ENCODE measurements around the gene ARHGAP26. TPM values are rescaled to one million over a fixed set of nuclear protein-coding genes. Genes with fewer than 3 reads are reported as not detected.

ARHGAP26 gene
- total and polyA plus RNA-seq, 2 experiments from 2014 or later: 9.5 to 16.8 TPM

DNA sequence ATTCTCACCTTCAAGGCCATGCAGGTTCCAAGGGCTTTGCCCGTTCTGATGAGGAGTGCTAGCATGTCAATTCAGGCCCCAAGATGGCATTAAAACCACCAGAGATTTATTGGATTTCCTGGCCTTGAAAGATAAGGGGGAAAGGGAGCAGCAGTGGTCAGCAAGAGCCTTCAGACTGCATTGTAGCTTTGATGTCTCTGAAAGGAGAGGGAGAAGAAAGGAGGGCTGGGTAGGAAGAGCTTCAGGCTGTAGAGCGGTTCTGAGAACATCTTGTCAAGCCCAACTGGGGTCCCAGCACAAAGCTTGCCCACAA is 42.5 kb upstream of the ARHGAP26 start:
- Histone ChIP-seq H4K20me1 (replicated peaks; ENCODE audit: insufficient read depth) (peaks cover 5% of the 10 kb centered on the region), H3K9me2 (ENCODE audit: insufficient read depth) (peaks cover 18% of the 10 kb centered on the region), H3K4me1 (ENCODE audit: insufficient read depth) (no peaks in the 10 kb centered on the region), H3K4me2 (no peak overlapping the region), H3K36me3 (ENCODE audit: insufficient read depth) (peaks cover 10% of the 10 kb centered on the region), H3K27me3 (ENCODE audit: insufficient read depth) (no peaks in the 10 kb centered on the region), H3F3A (replicated peaks; ENCODE audit: low read depth) (no peaks in the 10 kb centered on the region; the same call in 1 of the 2 replicates), H2AFZ (no peak overlapping the region), H3K4me3 (no peak overlapping the region), H3K27ac (ENCODE audit: low read depth) (no peak overlapping the region), H3K79me2 (replicated peaks; ENCODE audit: insufficient read depth) (no peaks in the 10 kb centered on the region)
- no peaks in the 10 kb centered on the region for H3K9me3 Mint-ChIP-seq
- no peak for TF ChIP-seq STAT1 (IDR thresholded peaks at IDR 0.05; ENCODE audit: unreplicated experiment)
- TF ChIP-seq, protein P1, sequence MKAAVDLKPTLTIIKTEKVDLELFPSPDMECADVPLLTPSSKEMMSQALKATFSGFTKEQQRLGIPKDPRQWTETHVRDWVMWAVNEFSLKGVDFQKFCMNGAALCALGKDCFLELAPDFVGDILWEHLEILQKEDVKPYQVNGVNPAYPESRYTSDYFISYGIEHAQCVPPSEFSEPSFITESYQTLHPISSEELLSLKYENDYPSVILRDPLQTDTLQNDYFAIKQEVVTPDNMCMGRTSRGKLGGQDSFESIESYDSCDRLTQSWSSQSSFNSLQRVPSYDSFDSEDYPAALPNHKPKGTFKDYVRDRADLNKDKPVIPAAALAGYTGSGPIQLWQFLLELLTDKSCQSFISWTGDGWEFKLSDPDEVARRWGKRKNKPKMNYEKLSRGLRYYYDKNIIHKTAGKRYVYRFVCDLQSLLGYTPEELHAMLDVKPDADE (IDR thresholded peaks at IDR 0.05): no peak
- TF ChIP-seq REST (IDR thresholded peaks at IDR 0.05; ENCODE audit: unreplicated experiment): no peak
- TF ChIP-seq CREB1 (CRISPR knock-in tag; IDR thresholded peaks at IDR 0.05; ENCODE audit: low read depth): no peak
- TF ChIP-seq EZH2phosphoT487 (IDR thresholded peaks at IDR 0.05; ENCODE audit: unreplicated experiment): no peak
- no peak for TF ChIP-seq EZH2 (IDR thresholded peaks at IDR 0.05; ENCODE audit: low read depth, unreplicated experiment)
- no peak for TF ChIP-seq JUNB (IDR thresholded peaks at IDR 0.05; ENCODE audit: unreplicated experiment)
- no peak for TF ChIP-seq ZNF331 (CRISPR knock-in tag; IDR thresholded peaks at IDR 0.05; ENCODE audit: low read depth)
- ATAC-seq: no peak
- H3K27me3 Mint-ChIP-seq (ENCODE audit: insufficient read depth, low read depth, poor library complexity): peaks cover 3% of the 10 kb centered on the region
- H3K4me1 Mint-ChIP-seq: peaks cover 6% of the 10 kb centered on the region; the same call in 2 of the 3 replicates
- no peak for DNase-seq (ENCODE audit: low spot score)
- no peak overlapping the region for H3K4me3 Mint-ChIP-seq
- no peak overlapping the region for H3K27ac Mint-ChIP-seq
- peaks cover 6% of the 10 kb centered on the region; the same call in 2 of the 3 replicates for H3K36me3 Mint-ChIP-seq (ENCODE audit: low read depth)

DNA sequence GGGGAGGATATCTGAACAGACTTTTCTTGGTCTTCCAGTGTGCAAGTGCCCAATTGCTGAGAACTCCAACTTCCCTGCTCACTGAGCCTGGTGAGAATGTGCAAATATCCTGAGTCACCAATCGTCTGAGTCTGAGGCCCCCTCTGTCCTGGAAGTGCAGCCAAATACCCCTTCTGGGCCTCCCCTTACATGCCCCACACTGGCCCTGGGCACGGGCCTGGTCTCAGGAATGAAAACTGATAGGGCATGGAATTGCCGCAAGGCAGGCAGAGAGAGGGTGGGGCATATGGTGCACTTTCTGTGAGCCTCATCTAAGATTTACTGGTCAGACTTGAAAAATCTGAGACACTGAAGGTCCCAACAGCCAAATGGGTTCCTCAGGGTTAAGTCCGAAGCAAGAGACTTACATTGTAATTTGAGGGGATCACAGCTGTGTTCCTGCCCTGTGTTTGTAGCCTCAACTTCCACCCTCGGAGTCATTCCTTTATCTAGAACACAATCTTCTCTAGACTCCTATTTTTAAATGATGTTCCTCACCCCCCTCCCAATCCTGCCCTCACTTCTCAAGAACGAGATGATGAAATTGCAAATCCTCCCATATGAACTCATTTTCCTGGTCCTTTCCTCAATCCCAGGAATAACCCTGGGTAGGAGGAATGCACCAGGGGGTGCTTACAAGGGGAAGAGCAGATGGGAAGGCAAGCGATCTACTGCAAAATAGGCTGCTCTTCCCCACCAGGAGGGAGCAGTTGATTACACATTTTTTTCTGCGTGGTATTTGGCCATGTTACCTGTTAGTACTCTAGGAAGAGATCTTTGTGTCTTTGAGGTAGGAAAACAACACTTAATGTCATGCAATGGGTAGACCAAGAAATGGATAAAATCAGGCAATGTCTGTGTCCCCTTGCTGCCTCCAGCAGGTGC is 34.6 kb upstream of the ARHGAP26 start:
- Mint-ChIP-seq H3K27me3 (ENCODE audit: insufficient read depth, low read depth, poor library complexity) (peaks cover 4% of the 10 kb centered on the region), H3K9me3 (no peaks in the 10 kb centered on the region), H3K27ac (no peak overlapping the region), H3K4me3 (no peak overlapping the region), H3K36me3 (ENCODE audit: low read depth) (no peaks in the 10 kb centered on the region), H3K4me1 (peaks cover 9% of the 10 kb centered on the region; the same call in 2 of the 3 replicates)
- H3K4me3 ChIP-seq: no peak overlapping the region
- no peak overlapping the region for H3K4me2 ChIP-seq
- no peaks in the 10 kb centered on the region; the same call in 1 of the 2 replicates for H3K4me1 ChIP-seq (ENCODE audit: insufficient read depth)
- no peaks in the 10 kb centered on the region for H3F3A ChIP-seq (replicated peaks; ENCODE audit: low read depth)
- ATAC-seq: no peak
- peaks cover 4% of the 10 kb centered on the region; the same call in 1 of the 2 replicates for H3K9me2 ChIP-seq (ENCODE audit: insufficient read depth)
- no peak overlapping the region for H3K27ac ChIP-seq (ENCODE audit: low read depth)
- H4K20me1 ChIP-seq (replicated peaks; ENCODE audit: insufficient read depth): no peaks in the 10 kb centered on the region; the same call in 1 of the 2 replicates
- no peaks in the 10 kb centered on the region for H3K27me3 ChIP-seq (ENCODE audit: insufficient read depth)
- H3K79me2 ChIP-seq (replicated peaks; ENCODE audit: insufficient read depth): no peaks in the 10 kb centered on the region
- no peak for DNase-seq (ENCODE audit: low spot score)
- no peak for TF ChIP-seq EZH2 (IDR thresholded peaks at IDR 0.05; ENCODE audit: low read depth, unreplicated experiment)
- no peak for TF ChIP-seq CREB1 (CRISPR knock-in tag; IDR thresholded peaks at IDR 0.05; ENCODE audit: low read depth)
- no peak for TF ChIP-seq POLR2AphosphoS5 (IDR thresholded peaks at IDR 0.05; ENCODE audit: low read depth)
- TF ChIP-seq ZNF114 (CRISPR knock-in tag; IDR thresholded peaks at IDR 0.05): no peak
- TF ChIP-seq ZNF331 (CRISPR knock-in tag; IDR thresholded peaks at IDR 0.05; ENCODE audit: low read depth): no peak
- TF ChIP-seq CTCF (conservative IDR thresholded peaks at IDR 0.05; ENCODE audit: low read depth in 2 of 2): no peak
- no peak for TF ChIP-seq STAT1 (IDR thresholded peaks at IDR 0.05; ENCODE audit: unreplicated experiment)
- TF ChIP-seq JUNB (IDR thresholded peaks at IDR 0.05; ENCODE audit: unreplicated experiment): no peak
- TF ChIP-seq EZH2phosphoT487 (IDR thresholded peaks at IDR 0.05; ENCODE audit: unreplicated experiment): no peak
- no peak for TF ChIP-seq REST (IDR thresholded peaks at IDR 0.05; ENCODE audit: unreplicated experiment)
- no peak overlapping the region for H2AFZ ChIP-seq
- H3K36me3 ChIP-seq (ENCODE audit: insufficient read depth): no peaks in the 10 kb centered on the region

All from GM23338 (cell line).